Measurements from ENCODE around the gene SFRP2.

- no peak for TF ChIP-seq CTCF (IDR thresholded peaks at IDR 0.05; ENCODE audit: low read depth, low read length, missing input control)
- no peak for TF ChIP-seq SP1 (IDR thresholded peaks at IDR 0.05)
- TF ChIP-seq REST (IDR thresholded peaks at IDR 0.05) = no peak
- TF ChIP-seq JUND (IDR thresholded peaks at IDR 0.05) = no peak
- no peak for TF ChIP-seq RAD21 (IDR thresholded peaks at IDR 0.05)
- no peak for TF ChIP-seq ATF3 (IDR thresholded peaks at IDR 0.05)
- no peak for TF ChIP-seq EGR1 (IDR thresholded peaks at IDR 0.05; ENCODE audit: low read depth in 2 of 2)
- TF ChIP-seq HNF4A (conservative IDR thresholded peaks at IDR 0.05) = no peak
- TF ChIP-seq TAF1 (conservative IDR thresholded peaks at IDR 0.05) = no peak
- TF ChIP-seq MAX (IDR thresholded peaks at IDR 0.05) = no peak
- TF ChIP-seq YY1 (IDR thresholded peaks at IDR 0.05) = no peak
- TF ChIP-seq HNF4G (IDR thresholded peaks at IDR 0.05) = no peak
Observed at GRCh38 chr4:153782581-153782980, 6.3 kb downstream of the SFRP2 start.
